Skeletal muscle satellite cell (primary cell): ENCODE measurements around the gene AKAP5.

Source experiments
- H3K27me3 ChIP-seq: 2 replicates; pipeline ENCODE4 v1.7.0; 2013; ENCODE audit warnings: low read length; ENCODE audit not compliant: control insufficient read depth, insufficient read depth
- H3K36me3 ChIP-seq: 2 replicates; pipeline ENCODE4 v1.7.0; 2013; ENCODE audit warnings: mild to moderate bottlenecking, control low read depth, low read length; ENCODE audit not compliant: insufficient read depth
- H3K4me1 ChIP-seq: 2 replicates; pipeline ENCODE4 v1.7.0; 2013; ENCODE audit warnings: low read length; ENCODE audit not compliant: control insufficient read depth, insufficient read depth
- H3K4me2 ChIP-seq: 2 replicates; pipeline ENCODE4 v1.7.0; 2013; ENCODE audit warnings: mild to moderate bottlenecking, low read length
- H3K4me3 ChIP-seq: 2 replicates; pipeline ENCODE4 v1.7.0; 2013; ENCODE audit warnings: low read length
- H3K9ac ChIP-seq: 2 replicates; pipeline ENCODE4 v1.7.0; 2013; ENCODE audit warnings: mild to moderate bottlenecking, low read depth, low read length, moderate library complexity
- H3K9me3 ChIP-seq: replicated peaks from 2 replicates; pipeline ENCODE4 v1.7.0; 2013; ENCODE audit warnings: mild to moderate bottlenecking, control low read depth, low read length

Gene AKAP5

DNA sequence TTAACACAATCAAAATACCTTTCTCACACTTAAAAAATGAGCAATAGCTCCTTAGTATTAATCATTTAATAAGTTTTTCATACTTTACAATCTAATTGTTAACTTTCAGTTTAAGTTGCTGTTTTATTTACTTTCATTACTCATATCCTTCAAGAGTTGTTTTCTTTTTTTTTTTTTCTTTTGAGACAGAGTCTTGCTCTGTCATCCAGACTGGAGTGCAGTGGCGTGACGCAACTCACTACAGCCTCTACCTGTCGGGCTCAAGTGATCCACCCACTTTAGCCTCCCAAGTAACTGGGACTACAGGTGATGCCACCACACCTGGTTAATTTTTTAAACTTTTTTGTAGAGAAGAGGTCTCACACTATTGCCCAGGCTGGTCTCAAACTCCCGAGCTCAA, 55.4 kb downstream of the AKAP5 start:
- H3K36me3 ChIP-seq = peaks cover 27% of the 10 kb centered on the region
- H3K4me1 ChIP-seq = no peaks in the 10 kb centered on the region
- no peaks in the 10 kb centered on the region for H3K27me3 ChIP-seq
- H3K9ac ChIP-seq = no peak overlapping the region
- H3K9me3 ChIP-seq = no peaks in the 10 kb centered on the region
- H3K4me2 ChIP-seq = no peak overlapping the region
- no peak overlapping the region for H3K4me3 ChIP-seq

GRCh38 chr14:64522591-64523355, 57.5 kb downstream of the AKAP5 start:
- Histone ChIP-seq H3K4me2 (no peak overlapping the region), H3K4me3 (no peak overlapping the region), H3K4me1 (no peaks in the 10 kb centered on the region), H3K9ac (no peak overlapping the region), H3K9me3 (no peaks in the 10 kb centered on the region), H3K27me3 (no peaks in the 10 kb centered on the region), H3K36me3 (peaks cover 38% of the 10 kb centered on the region)
